ENCODE results near the gene SHOC2.

Gene SHOC2

GRCh38 chr10:110873951-110874350 is 45.5 kb upstream of the SHOC2 start:
- Histone ChIP-seq H3K9me3 (ENCODE audit: control extremely low read depth in 1 of 5, control insufficient read depth in 4 of 5, insufficient read depth in 2 of 5, low read depth in 1 of 5, low read length in 4 of 5) (no peaks in the 10 kb centered on the region), H3K27ac (ENCODE audit: insufficient read depth in 1 of 2, low read depth in 1 of 2, low read length in 2 of 2, poor library complexity in 1 of 2, severe bottlenecking in 2 of 2) (peak overlapping the region; percentile 86 to 90), H3K4me1 (ENCODE audit: control extremely low read depth in 1 of 4, control insufficient read depth in 4 of 4, insufficient read depth in 4 of 4, low read length in 3 of 4) (peaks cover 27 to 40% (median 35%) of the 10 kb centered on the region in 4 experiments), H3K27me3 (replicated peaks in 2 of 5; ENCODE audit: control insufficient read depth in 4 of 5, insufficient read depth in 5 of 5, low read length in 4 of 5) (no peaks in the 10 kb centered on the region), H3K36me3 (ENCODE audit: control insufficient read depth in 4 of 4, insufficient read depth in 4 of 4, low read length in 3 of 4) (peaks cover 4 to 20% (median 6%) of the 10 kb centered on the region in 4 experiments), H3K4me3 (ENCODE audit: control insufficient read depth in 1 of 7, extremely low read depth in 1 of 7, insufficient read depth in 4 of 7, low read depth in 2 of 7, low read length in 6 of 7) (peak overlapping the region in 6 of 7 experiments; percentile 45 to 89 (median 78))
- no peak for DNase-seq
- ChIA-PET POLR2A (interaction anchor here (1.8 kb wide), 1 partner anchor 70 kb away, joined by 6 read pairs; no protein-coding TSS in a partner anchor), CTCF (interaction anchor here (0.9 to 1.7 kb wide), 4 partner anchors 32 to 135 kb away, joined by 3 to 6 read pairs (median 3); no protein-coding TSS in a partner anchor)
- no CpG with 5 or more reads among the region's 2 CpGs for WGBS (ENCODE audit: insufficient coverage)

GRCh38 chr10:110876000-110876399 is 43.4 kb upstream of the SHOC2 start:
- peaks cover 19 to 30% (median 25%) of the 10 kb centered on the region in 4 experiments for H3K4me1 ChIP-seq (ENCODE audit: control extremely low read depth in 1 of 4, control insufficient read depth in 4 of 4, insufficient read depth in 4 of 4, low read length in 3 of 4)
- DNase-seq, result no peak
- ChIA-PET POLR2A (interaction anchor here (0.6 kb wide), 1 partner anchor 51 kb away, joined by 3 read pairs; no protein-coding TSS in a partner anchor), CTCF (interaction anchor here (1.1 to 1.5 kb wide), 2 partner anchors 11 to 16 kb away, joined by 3 to 4 read pairs; no protein-coding TSS in a partner anchor)
- no peaks in the 10 kb centered on the region for H3K9me3 ChIP-seq (ENCODE audit: control extremely low read depth in 1 of 5, control insufficient read depth in 4 of 5, insufficient read depth in 2 of 5, low read depth in 1 of 5, low read length in 4 of 5)
- H3K4me3 ChIP-seq (ENCODE audit: control insufficient read depth in 1 of 7, extremely low read depth in 1 of 7, insufficient read depth in 4 of 7, low read depth in 2 of 7, low read length in 6 of 7), result no peak overlapping the region
- no CpG with 5 or more reads among the region's 2 CpGs for WGBS (ENCODE audit: insufficient coverage)
- no peaks in the 10 kb centered on the region for H3K27me3 ChIP-seq (replicated peaks in 2 of 5; ENCODE audit: control insufficient read depth in 4 of 5, insufficient read depth in 5 of 5, low read length in 4 of 5)
- peaks cover 4 to 38% (median 9%) of the 10 kb centered on the region in 4 experiments for H3K36me3 ChIP-seq (ENCODE audit: control insufficient read depth in 4 of 4, insufficient read depth in 4 of 4, low read length in 3 of 4)
- no peak overlapping the region for H3K27ac ChIP-seq (ENCODE audit: insufficient read depth in 1 of 2, low read depth in 1 of 2, low read length in 2 of 2, poor library complexity in 1 of 2, severe bottlenecking in 2 of 2)

DNA sequence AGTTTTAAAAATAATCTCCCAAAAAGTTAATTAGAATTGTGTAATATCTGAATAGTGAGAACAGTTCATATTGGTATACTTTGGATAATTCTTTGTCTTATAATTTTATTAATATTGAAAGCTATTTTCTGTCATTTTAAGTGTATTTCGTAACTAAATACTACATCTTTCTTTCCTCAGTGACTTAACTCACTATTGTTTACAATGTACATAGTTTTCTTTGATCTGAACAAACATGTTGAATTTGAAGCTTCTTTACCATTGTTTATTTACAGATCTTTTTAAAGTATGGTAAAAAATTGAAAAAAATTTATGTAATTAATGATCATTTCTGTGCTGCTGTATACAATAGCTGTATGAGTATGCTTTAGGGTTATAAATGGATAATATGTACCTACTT is 42.6 kb upstream of the SHOC2 start:
- Histone ChIP-seq H3K36me3 (ENCODE audit: control insufficient read depth in 4 of 4, insufficient read depth in 4 of 4, low read length in 3 of 4) (peaks cover 9 to 44% (median 11%) of the 10 kb centered on the region in 4 experiments), H3K9me3 (ENCODE audit: control extremely low read depth in 1 of 5, control insufficient read depth in 4 of 5, insufficient read depth in 2 of 5, low read depth in 1 of 5, low read length in 4 of 5) (no peaks in the 10 kb centered on the region), H3K27ac (ENCODE audit: insufficient read depth in 1 of 2, low read depth in 1 of 2, low read length in 2 of 2, poor library complexity in 1 of 2, severe bottlenecking in 2 of 2) (no peak overlapping the region), H3K4me1 (ENCODE audit: control extremely low read depth in 1 of 4, control insufficient read depth in 4 of 4, insufficient read depth in 4 of 4, low read length in 3 of 4) (peaks cover 14 to 24% (median 20%) of the 10 kb centered on the region in 4 experiments), H3K4me3 (ENCODE audit: control insufficient read depth in 1 of 7, extremely low read depth in 1 of 7, insufficient read depth in 4 of 7, low read depth in 2 of 7, low read length in 6 of 7) (no peak overlapping the region), H3K27me3 (replicated peaks in 2 of 5; ENCODE audit: control insufficient read depth in 4 of 5, insufficient read depth in 5 of 5, low read length in 4 of 5) (no peaks in the 10 kb centered on the region)
- no peak for DNase-seq
- no CpG with 5 or more reads among the region's 1 CpG for WGBS (ENCODE audit: insufficient coverage)
- CTCF ChIA-PET, result interaction anchor here (1.1 to 1.5 kb wide), 2 partner anchors 10 to 16 kb away, joined by 3 to 4 read pairs; no protein-coding TSS in a partner anchor
- POLR2A ChIA-PET, result no interaction called here

DNA sequence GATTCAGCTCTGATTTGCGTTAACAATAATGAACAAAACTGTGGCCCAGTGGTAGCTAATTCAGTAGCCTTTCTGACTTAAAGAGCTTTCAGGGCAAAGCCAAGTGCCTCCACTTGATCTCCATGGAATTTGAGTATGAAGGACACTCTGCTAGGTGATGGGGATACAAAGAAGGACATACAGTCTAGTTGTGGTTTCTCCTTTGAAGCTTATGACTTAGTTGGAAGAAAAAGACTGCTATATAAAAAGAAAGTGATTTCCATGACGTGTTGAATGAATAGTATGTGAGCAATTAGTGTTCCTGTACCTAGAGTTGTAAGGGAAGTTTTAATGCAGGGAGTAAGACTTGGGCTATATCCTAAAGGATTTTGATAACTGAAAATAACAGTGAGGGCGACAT is 39.4 kb upstream of the SHOC2 start:
- CTCF ChIA-PET, result interaction anchor here (1.0 to 2.3 kb wide), 6 partner anchors 14 to 299 kb away, joined by 3 to 6 read pairs (median 4); no protein-coding TSS in a partner anchor
- peaks cover 1 to 11% (median 3%) of the 10 kb centered on the region in 4 experiments for H3K4me1 ChIP-seq (ENCODE audit: control extremely low read depth in 1 of 4, control insufficient read depth in 4 of 4, insufficient read depth in 4 of 4, low read length in 3 of 4)
- POLR2A ChIA-PET, result interaction anchor here (2.0 kb wide), 1 partner anchor 8 kb away, joined by 7 read pairs; the partner anchor contains the start of gene PDCD4

DNA sequence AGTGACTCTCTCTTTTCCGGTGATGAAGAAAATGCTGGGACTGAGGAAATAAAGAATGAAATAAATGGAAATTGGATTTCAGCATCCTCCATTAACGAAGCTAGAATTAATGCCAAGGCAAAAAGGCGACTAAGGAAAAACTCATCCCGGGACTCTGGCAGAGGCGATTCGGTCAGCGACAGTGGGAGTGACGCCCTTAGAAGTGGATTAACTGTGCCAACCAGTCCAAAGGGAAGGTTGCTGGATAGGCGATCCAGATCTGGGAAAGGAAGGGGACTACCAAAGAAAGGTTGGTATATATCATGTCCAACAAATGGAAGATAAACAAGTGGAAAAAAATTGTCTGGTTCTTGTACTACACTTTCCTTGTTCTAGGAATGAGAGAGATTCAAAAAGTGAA is 38.2 kb upstream of the SHOC2 start:
- Histone ChIP-seq H3K36me3 (ENCODE audit: control insufficient read depth in 4 of 4, insufficient read depth in 4 of 4, low read length in 3 of 4) (peaks cover 16 to 76% (median 25%) of the 10 kb centered on the region in 4 experiments), H3K4me3 (ENCODE audit: control insufficient read depth in 1 of 7, extremely low read depth in 1 of 7, insufficient read depth in 4 of 7, low read depth in 2 of 7, low read length in 6 of 7) (no peak overlapping the region), H3K27me3 (replicated peaks in 2 of 5; ENCODE audit: control insufficient read depth in 4 of 5, insufficient read depth in 5 of 5, low read length in 4 of 5) (no peaks in the 10 kb centered on the region), H3K9me3 (ENCODE audit: control extremely low read depth in 1 of 5, control insufficient read depth in 4 of 5, insufficient read depth in 2 of 5, low read depth in 1 of 5, low read length in 4 of 5) (no peaks in the 10 kb centered on the region), H3K4me1 (ENCODE audit: control extremely low read depth in 1 of 4, control insufficient read depth in 4 of 4, insufficient read depth in 4 of 4, low read length in 3 of 4) (peaks cover 0 to 4% (median 1%) of the 10 kb centered on the region in 4 experiments), H3K27ac (ENCODE audit: insufficient read depth in 1 of 2, low read depth in 1 of 2, low read length in 2 of 2, poor library complexity in 1 of 2, severe bottlenecking in 2 of 2) (no peak overlapping the region)
- 95% methylated on average over 8 of the region's 9 CpGs for WGBS (ENCODE audit: insufficient coverage)
- CTCF ChIA-PET, result no interaction called here
- DNase-seq, result no peak
- POLR2A ChIA-PET, result interaction anchor here (2.0 kb wide), 1 partner anchor 10 kb away, joined by 7 read pairs; the partner anchor contains the start of gene PDCD4

More for the DNA sequence above, 39.4 kb upstream of the SHOC2 start:
- Histone ChIP-seq H3K27ac (ENCODE audit: insufficient read depth in 1 of 2, low read depth in 1 of 2, low read length in 2 of 2, poor library complexity in 1 of 2, severe bottlenecking in 2 of 2) (no peak overlapping the region), H3K36me3 (ENCODE audit: control insufficient read depth in 4 of 4, insufficient read depth in 4 of 4, low read length in 3 of 4) (peaks cover 16 to 72% (median 23%) of the 10 kb centered on the region in 4 experiments), H3K27me3 (replicated peaks in 2 of 5; ENCODE audit: control insufficient read depth in 4 of 5, insufficient read depth in 5 of 5, low read length in 4 of 5) (no peaks in the 10 kb centered on the region), H3K4me3 (ENCODE audit: control insufficient read depth in 1 of 7, extremely low read depth in 1 of 7, insufficient read depth in 4 of 7, low read depth in 2 of 7, low read length in 6 of 7) (no peak overlapping the region), H3K9me3 (ENCODE audit: control extremely low read depth in 1 of 5, control insufficient read depth in 4 of 5, insufficient read depth in 2 of 5, low read depth in 1 of 5, low read length in 4 of 5) (no peaks in the 10 kb centered on the region)
- no peak for DNase-seq
- 97% methylated on average over 3 of the region's 3 CpGs for WGBS (ENCODE audit: insufficient coverage)

DNA sequence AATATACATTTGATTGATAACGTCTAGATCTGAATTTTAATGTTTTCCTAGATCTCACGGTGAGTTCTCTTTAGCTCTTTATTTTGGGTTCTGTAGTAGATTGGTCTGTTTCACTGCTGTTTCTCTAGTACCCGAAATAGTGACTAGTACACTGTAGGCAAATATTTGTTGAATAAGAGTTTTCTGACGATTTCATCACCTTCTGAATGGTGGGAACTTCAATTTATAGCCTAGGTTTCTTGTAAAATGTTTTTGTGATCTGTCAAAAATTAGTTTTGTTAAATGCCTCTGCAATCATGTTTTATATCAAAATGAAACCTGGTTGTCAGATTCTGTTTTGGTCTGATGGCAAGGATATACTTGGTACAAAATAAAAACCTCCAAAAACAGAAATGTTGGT is 37.5 kb upstream of the SHOC2 start:
- H3K27me3 ChIP-seq (replicated peaks in 2 of 5; ENCODE audit: control insufficient read depth in 4 of 5, insufficient read depth in 5 of 5, low read length in 4 of 5), result no peaks in the 10 kb centered on the region
- WGBS (ENCODE audit: insufficient coverage), result 93% methylated on average over 2 of the region's 4 CpGs
- ChIA-PET POLR2A (interaction anchor here (2.0 kb wide), 1 partner anchor 10 kb away, joined by 7 read pairs; the partner anchor contains the start of gene PDCD4), CTCF (interaction anchor here (1.4 to 1.5 kb wide), 3 partner anchors 9 to 15 kb away, joined by 4 to 11 read pairs (median 5); no protein-coding TSS in a partner anchor)
- H3K36me3 ChIP-seq (ENCODE audit: control insufficient read depth in 4 of 4, insufficient read depth in 4 of 4, low read length in 3 of 4), result peaks cover 16 to 81% (median 28%) of the 10 kb centered on the region in 4 experiments
- no peak overlapping the region for H3K4me3 ChIP-seq (ENCODE audit: control insufficient read depth in 1 of 7, extremely low read depth in 1 of 7, insufficient read depth in 4 of 7, low read depth in 2 of 7, low read length in 6 of 7)
- H3K4me1 ChIP-seq (ENCODE audit: control extremely low read depth in 1 of 4, control insufficient read depth in 4 of 4, insufficient read depth in 4 of 4, low read length in 3 of 4), result peaks cover 0 to 4% (median 1%) of the 10 kb centered on the region in 4 experiments
- DNase-seq, result no peak
- no peaks in the 10 kb centered on the region for H3K9me3 ChIP-seq (ENCODE audit: control extremely low read depth in 1 of 5, control insufficient read depth in 4 of 5, insufficient read depth in 2 of 5, low read depth in 1 of 5, low read length in 4 of 5)
- H3K27ac ChIP-seq (ENCODE audit: insufficient read depth in 1 of 2, low read depth in 1 of 2, low read length in 2 of 2, poor library complexity in 1 of 2, severe bottlenecking in 2 of 2), result peak overlapping the region in 1 of 2 experiments; percentile 37

- peak overlapping the region in 1 of 2 experiments; percentile 13 for H3K27ac ChIP-seq (ENCODE audit: insufficient read depth in 1 of 2, low read depth in 1 of 2, low read length in 2 of 2, poor library complexity in 1 of 2, severe bottlenecking in 2 of 2)
- H3K36me3 ChIP-seq (ENCODE audit: control insufficient read depth in 4 of 4, insufficient read depth in 4 of 4, low read length in 3 of 4), result peaks cover 13 to 81% (median 31%) of the 10 kb centered on the region in 4 experiments
- no peak overlapping the region for H3K4me3 ChIP-seq (ENCODE audit: control insufficient read depth in 1 of 7, extremely low read depth in 1 of 7, insufficient read depth in 4 of 7, low read depth in 2 of 7, low read length in 6 of 7)
- ChIA-PET POLR2A (no interaction called here), CTCF (interaction anchor here (1.2 to 1.4 kb wide), 3 partner anchors 10 to 138 kb away, joined by 3 to 5 read pairs (median 4); no protein-coding TSS in a partner anchor)
- H3K9me3 ChIP-seq (ENCODE audit: control extremely low read depth in 1 of 5, control insufficient read depth in 4 of 5, insufficient read depth in 2 of 5, low read depth in 1 of 5, low read length in 4 of 5), result no peaks in the 10 kb centered on the region
- H3K4me1 ChIP-seq (ENCODE audit: control extremely low read depth in 1 of 4, control insufficient read depth in 4 of 4, insufficient read depth in 4 of 4, low read length in 3 of 4), result peaks cover 0 to 4% (median 1%) of the 10 kb centered on the region in 4 experiments
- 92% methylated on average over 6 of the region's 10 CpGs for WGBS (ENCODE audit: insufficient coverage)
- DNase-seq, result no peak
- no peaks in the 10 kb centered on the region for H3K27me3 ChIP-seq (replicated peaks in 2 of 5; ENCODE audit: control insufficient read depth in 4 of 5, insufficient read depth in 5 of 5, low read length in 4 of 5)
Observed at GRCh38 chr10:110883924-110884323, 35.5 kb upstream of the SHOC2 start.

All from common myeloid progenitor, CD34-positive (primary cell).